ENCODE data around the gene FRMD8. TPM values are rescaled to one million over a fixed set of nuclear protein-coding genes. Genes with fewer than 3 reads are reported as not detected.
"Not testable (repeated sequence)": the region's sequence is repeated elsewhere in the genome, so short reads cannot be mapped to it uniquely, and the experiment has no call there.

FRMD8 gene
- polyA plus RNA-seq, 3 donors from 2014 or later, result 62.8 to 73.5 (median 63.4) TPM

- peak overlapping the region in 1 of 6 donors; percentile 69 for H3K27ac Mint-ChIP-seq
- no peaks in the 10 kb centered on the region for H3K9me3 Mint-ChIP-seq
- H3K4me3 Mint-ChIP-seq, result no peak overlapping the region
- DNase-seq, result no peak
- H3K36me3 Mint-ChIP-seq, result peaks cover 4 to 10% (median 5%) of the 10 kb centered on the region in 3 donors
- peaks cover 0 to 2% of the 10 kb centered on the region in 2 donors for H3K4me1 Mint-ChIP-seq
- no peaks in the 10 kb centered on the region for H3K27me3 Mint-ChIP-seq (ENCODE audit: low read depth in 3 of 3)
These were observed 16.4 kb downstream of the FRMD8 start for GRCh38 chr11:65402790-65403189.

DNA sequence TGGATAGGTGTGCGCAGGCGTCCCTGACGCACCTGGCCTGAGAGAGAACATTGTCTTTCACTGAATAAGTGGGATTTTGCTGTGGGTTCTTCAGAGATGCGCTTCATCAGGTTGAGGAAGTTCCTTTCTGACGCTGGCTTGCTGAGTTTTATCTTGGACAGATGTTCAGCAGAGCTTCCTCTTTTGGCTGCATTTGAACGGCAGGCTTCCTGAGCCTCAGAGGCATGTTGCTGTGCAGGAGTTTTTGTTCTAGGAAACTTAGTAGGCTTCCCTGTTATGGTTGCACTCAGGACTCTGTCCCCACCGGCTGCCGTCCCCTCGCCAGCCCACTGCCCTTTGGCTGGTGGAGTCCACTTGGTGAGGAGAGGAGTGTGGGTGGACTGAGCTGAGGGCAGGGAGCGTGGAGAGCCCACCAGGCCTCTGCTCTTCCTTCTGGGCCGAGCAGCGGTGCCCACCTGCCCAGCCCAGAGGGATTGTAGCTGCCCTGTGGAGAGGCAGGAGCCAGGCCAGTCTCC lies 17.2 kb downstream of the FRMD8 start:
- H3K4me3 Mint-ChIP-seq, result no peak overlapping the region
- H3K9me3 Mint-ChIP-seq, result no peaks in the 10 kb centered on the region
- H3K27ac Mint-ChIP-seq, result peak overlapping the region in 1 of 6 donors; percentile 20

GRCh38 chr11:65404210-65404609 lies 17.8 kb downstream of the FRMD8 start:
- H3K36me3 Mint-ChIP-seq, result peaks cover 4 to 9% (median 8%) of the 10 kb centered on the region in 3 donors
- H3K4me1 Mint-ChIP-seq, result no peaks in the 10 kb centered on the region
- H3K27me3 Mint-ChIP-seq (ENCODE audit: low read depth in 3 of 3), result no peaks in the 10 kb centered on the region
- H3K4me3 Mint-ChIP-seq, result no peak overlapping the region
- DNase-seq, result no peak
- H3K27ac Mint-ChIP-seq, result no peak overlapping the region
- H3K9me3 Mint-ChIP-seq, result no peaks in the 10 kb centered on the region

More for the DNA sequence above, 17.2 kb downstream of the FRMD8 start:
- Mint-ChIP-seq H3K4me1 (peaks cover 0 to under 1% of the 10 kb centered on the region in 2 donors), H3K27me3 (ENCODE audit: low read depth in 3 of 3) (no peaks in the 10 kb centered on the region), H3K36me3 (peaks cover 4 to 9% (median 5%) of the 10 kb centered on the region in 3 donors)
- no peak for DNase-seq

- no peaks in the 10 kb centered on the region for H3K9me3 Mint-ChIP-seq
- no peaks in the 10 kb centered on the region for H3K27me3 Mint-ChIP-seq (ENCODE audit: low read depth in 3 of 3)
- no peak overlapping the region for H3K27ac Mint-ChIP-seq
- peaks cover 4 to 11% (median 8%) of the 10 kb centered on the region in 3 donors for H3K36me3 Mint-ChIP-seq
- no peak overlapping the region for H3K4me3 Mint-ChIP-seq
- no peaks in the 10 kb centered on the region for H3K4me1 Mint-ChIP-seq
- DNase-seq, result no peak
These were observed 18.4 kb downstream of the FRMD8 start for GRCh38 chr11:65404638-65405339.

DNA sequence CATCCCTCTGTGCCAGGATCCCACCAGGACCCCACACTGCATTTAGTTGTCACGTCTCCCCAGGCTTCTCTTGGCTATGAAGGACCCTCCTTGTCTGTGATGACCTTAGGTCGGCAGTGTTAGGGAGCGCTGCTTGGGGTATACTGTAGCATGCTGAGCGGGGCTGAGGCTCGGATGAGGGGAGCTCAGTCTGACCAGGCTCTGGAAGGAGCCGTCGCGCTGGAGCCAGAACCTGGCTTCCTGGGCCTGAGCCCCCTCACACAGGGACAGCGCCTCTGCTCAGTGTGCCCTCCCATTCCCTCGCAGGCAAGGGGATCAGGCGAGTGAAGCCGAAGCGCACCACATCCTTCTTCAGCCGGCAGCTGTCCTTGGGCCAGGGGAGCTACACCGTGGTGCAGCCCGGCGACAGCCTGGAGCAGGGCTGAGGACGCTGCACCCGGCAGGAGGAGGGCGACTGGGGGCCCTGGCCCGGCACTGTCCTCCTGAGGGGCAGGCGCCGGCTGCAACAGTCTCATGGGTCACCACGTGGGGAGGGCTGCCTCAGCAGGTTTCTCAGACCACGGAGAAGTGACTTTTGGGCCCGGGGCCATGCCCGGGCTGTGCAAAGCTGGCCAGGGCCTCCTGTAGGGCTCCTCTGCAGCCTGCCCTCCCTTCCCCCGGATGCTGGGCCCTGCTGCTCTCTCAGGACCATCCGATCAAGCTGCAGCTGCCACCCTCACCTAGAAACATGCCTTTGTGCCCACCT lies 24.7 kb downstream of the FRMD8 start:
- H3K4me1 Mint-ChIP-seq, result peaks cover 7 to 8% of the 10 kb centered on the region in 2 donors
- H3K27ac Mint-ChIP-seq, result peak overlapping the region in 1 of 6 donors; percentile 19
- H3K4me3 Mint-ChIP-seq, result no peak overlapping the region
- peaks cover 0 to 7% (median 7%) of the 10 kb centered on the region in 3 donors for H3K36me3 Mint-ChIP-seq
- H3K27me3 Mint-ChIP-seq (ENCODE audit: low read depth in 3 of 3), result peaks cover 0 to 2% (median 0%) of the 10 kb centered on the region in 3 donors
- DNase-seq, result no peak
- H3K9me3 Mint-ChIP-seq, result no peaks in the 10 kb centered on the region

- DNase-seq, result no peak
- peaks cover 13 to 14% of the 10 kb centered on the region in 2 donors for H3K4me1 Mint-ChIP-seq
- peaks cover 0 to 3% (median 2%) of the 10 kb centered on the region in 3 donors for H3K27me3 Mint-ChIP-seq (ENCODE audit: low read depth in 3 of 3)
- H3K36me3 Mint-ChIP-seq, result peaks cover 0 to 7% (median 7%) of the 10 kb centered on the region in 3 donors
- H3K4me3 Mint-ChIP-seq, result no peak overlapping the region
- H3K9me3 Mint-ChIP-seq, result no peaks in the 10 kb centered on the region
- H3K27ac Mint-ChIP-seq, result no peak overlapping the region
These were observed 25.2 kb downstream of the FRMD8 start for GRCh38 chr11:65411681-65412070.

GRCh38 chr11:65412271-65413076 lies 26.0 kb downstream of the FRMD8 start:
- H3K27ac Mint-ChIP-seq, result no peak overlapping the region
- H3K4me3 Mint-ChIP-seq, result no peak overlapping the region
- H3K4me1 Mint-ChIP-seq, result peaks cover 21 to 22% of the 10 kb centered on the region in 2 donors
- H3K36me3 Mint-ChIP-seq, result peaks cover 0 to 7% (median 7%) of the 10 kb centered on the region in 3 donors
- H3K9me3 Mint-ChIP-seq, result no peaks in the 10 kb centered on the region
- DNase-seq, result no peak
- peaks cover 0 to 4% (median 3%) of the 10 kb centered on the region in 3 donors for H3K27me3 Mint-ChIP-seq (ENCODE audit: low read depth in 3 of 3)

DNA sequence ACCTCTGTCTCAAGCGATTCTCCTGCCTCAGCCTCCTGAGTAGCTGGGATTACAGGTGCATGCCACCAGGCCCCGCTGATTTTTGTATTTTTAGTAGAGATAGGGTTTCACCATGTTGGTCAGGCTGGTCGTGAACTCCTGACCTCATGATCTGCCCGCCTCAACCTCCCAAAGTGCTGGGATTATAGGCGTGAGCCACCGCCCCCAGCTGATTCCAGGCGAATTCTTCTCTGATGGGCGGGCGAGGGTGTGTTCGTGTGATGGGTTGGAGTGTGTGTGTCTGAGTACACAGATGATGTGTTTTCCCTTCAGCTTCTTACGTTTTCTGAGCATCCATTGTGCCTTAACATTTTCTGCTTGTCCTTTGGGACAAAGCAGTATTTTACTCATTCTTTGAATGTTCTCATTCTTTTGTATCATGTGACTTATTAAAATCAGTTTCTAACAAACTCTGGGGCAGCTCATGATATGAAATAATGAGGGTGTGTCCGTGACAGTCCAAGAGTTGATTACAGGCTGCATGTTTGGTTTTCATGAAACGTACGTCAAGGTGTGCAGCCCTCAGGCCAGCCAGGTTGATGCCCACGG lies 26.7 kb downstream of the FRMD8 start:
- H3K4me1 Mint-ChIP-seq, result peaks cover 28 to 29% of the 10 kb centered on the region in 2 donors
- not testable (repeated sequence) for H3K9me3 Mint-ChIP-seq; H3K36me3 Mint-ChIP-seq; H3K4me3 Mint-ChIP-seq; H3K27me3 Mint-ChIP-seq (ENCODE audit: low read depth in 3 of 3); DNase-seq
- H3K27ac Mint-ChIP-seq, result peak overlapping the region in 2 of 6 donors; percentile 19 to 22

DNA sequence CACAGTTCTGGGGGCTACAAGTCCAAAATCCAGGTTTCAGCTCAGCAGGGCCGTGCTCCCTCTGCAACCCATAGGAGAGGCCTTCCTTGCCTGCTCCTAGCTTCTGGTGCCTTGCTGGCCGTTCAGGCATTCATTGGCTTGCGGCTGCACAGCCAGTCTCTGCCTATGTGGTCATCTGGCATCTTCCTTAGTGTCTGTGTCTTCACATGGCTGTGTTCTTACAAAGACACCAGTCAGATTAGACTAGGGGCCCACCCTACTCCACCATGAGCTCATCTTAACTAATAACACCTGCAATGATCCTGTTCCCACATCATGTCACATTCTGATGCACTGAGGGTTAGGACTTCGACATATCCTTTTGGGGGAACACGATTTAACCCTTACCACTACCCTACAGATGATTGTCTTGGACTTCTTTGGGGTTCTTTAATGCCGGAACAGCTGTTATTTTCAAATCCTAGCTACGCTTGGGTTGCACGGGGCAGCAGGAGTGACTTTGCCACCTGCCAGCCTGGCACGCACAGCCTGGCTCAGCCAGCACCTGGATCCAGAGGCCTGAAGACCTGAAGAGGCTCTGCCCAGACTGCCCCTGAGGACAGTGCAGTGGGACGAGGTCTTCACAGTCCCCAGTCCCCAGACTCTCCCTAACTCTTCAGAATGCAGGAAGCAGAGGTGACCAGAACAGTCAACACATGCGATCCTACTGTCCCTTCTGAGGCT lies 28.5 kb downstream of the FRMD8 start:
- H3K9me3 Mint-ChIP-seq, result no peaks in the 10 kb centered on the region
- H3K27me3 Mint-ChIP-seq (ENCODE audit: low read depth in 3 of 3), result peaks cover 6 to 14% (median 13%) of the 10 kb centered on the region in 3 donors
- DNase-seq, result no peak
- H3K4me3 Mint-ChIP-seq, result peak overlapping the region in 1 of 5 donors; percentile 13
- peaks cover 0 to 4% (median 0%) of the 10 kb centered on the region in 3 donors for H3K36me3 Mint-ChIP-seq
- H3K27ac Mint-ChIP-seq, result peak overlapping the region in 2 of 6 donors; percentile 15 to 53
- peaks cover 46 to 47% of the 10 kb centered on the region in 2 donors for H3K4me1 Mint-ChIP-seq

DNA sequence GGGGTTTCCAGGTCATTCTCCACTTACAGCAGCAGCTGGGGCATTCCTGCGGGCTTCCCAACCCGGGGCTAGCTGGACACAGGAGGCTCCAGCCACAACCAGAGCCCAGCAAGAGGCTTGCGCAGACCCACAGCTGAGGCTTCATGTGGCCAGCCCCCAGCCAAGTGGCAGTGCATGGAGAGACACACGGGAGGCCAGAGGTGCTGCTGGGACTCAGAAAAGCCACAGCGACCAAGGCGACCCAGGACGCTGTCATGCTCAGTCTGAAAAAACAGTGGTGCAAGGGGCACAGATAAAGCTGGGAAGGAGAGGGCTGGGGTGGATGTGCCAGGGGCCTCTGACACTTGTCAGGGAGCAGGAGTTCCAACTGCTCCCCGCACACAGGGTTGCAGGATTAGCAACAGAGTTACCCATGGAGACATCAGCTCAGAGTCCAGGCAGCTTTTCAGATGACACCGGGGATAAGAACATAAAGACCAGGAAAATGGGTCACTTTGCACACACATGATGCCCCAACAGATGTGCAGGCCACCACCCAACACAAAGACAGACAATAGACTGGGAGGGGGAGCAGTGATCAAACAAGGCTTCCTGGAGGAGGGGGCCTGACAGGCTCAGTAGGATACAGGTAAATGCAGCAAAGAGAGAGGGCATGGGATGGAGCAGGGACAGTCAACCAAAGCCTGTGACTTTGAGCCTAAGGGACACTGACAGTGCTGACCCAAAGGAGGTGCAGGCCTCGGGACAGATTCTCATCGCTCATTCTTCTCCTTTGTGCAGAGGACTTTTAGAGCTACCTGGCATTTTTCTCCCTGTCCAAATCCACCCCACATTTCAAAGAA lies 29.3 kb downstream of the FRMD8 start:
- Mint-ChIP-seq H3K27ac (peak overlapping the region; percentile 27 to 100 (median 99)), H3K4me1 (peaks cover 53% of the 10 kb centered on the region in 2 donors), H3K27me3 (ENCODE audit: low read depth in 3 of 3) (peaks cover 6 to 16% (median 13%) of the 10 kb centered on the region in 3 donors), H3K36me3 (peaks cover 0 to 4% (median 0%) of the 10 kb centered on the region in 3 donors), H3K4me3 (peak overlapping the region in 4 of 5 donors; percentile 76 to 96 (median 88)), H3K9me3 (no peaks in the 10 kb centered on the region)
- no peak for DNase-seq

- Mint-ChIP-seq H3K4me3 (peak overlapping the region; percentile 76 to 97 (median 92)), H3K27me3 (ENCODE audit: low read depth in 3 of 3) (peaks cover 9 to 23% (median 17%) of the 10 kb centered on the region in 3 donors), H3K36me3 (peaks cover 0 to 4% (median 0%) of the 10 kb centered on the region in 3 donors), H3K27ac (peak overlapping the region; percentile 99 to 100 (median 99)), H3K9me3 (no peaks in the 10 kb centered on the region), H3K4me1 (peaks cover 59 to 60% of the 10 kb centered on the region in 2 donors)
- DNase-seq, result peak; percentile 90 to 91 (median 91)
These were observed 29.9 kb downstream of the FRMD8 start for GRCh38 chr11:65416341-65416824.
